Smooth muscle cell (in vitro differentiated cells): ENCODE data around the gene LENG8. TPM values are rescaled to one million over a fixed set of nuclear protein-coding genes. Genes with fewer than 3 reads are reported as not detected.
"Not testable (repeated sequence)": the region's sequence is repeated elsewhere in the genome, so short reads cannot be mapped to it uniquely, and the experiment has no call there.

Experiments used
- DNase-seq: peaks from one replicate; lab custom pipeline; 2025; ENCODE audit not compliant: unreplicated experiment; lab: John Stamatoyannopoulos, UW
- H2AFZ ChIP-seq: fragments of 200-600 bp; sonication (generic); 2 replicates; pipeline ENCODE4 v1.6.0; 2016; ENCODE audit warnings: antibody characterized with exemption, low read depth, mild to moderate bottlenecking
- H3F3A ChIP-seq: fragments of 200-600 bp; sonication (generic); 2 replicates; pipeline ENCODE4 v1.6.0; 2017; ENCODE audit warnings: antibody characterized with exemption, low read depth
- H3K27ac ChIP-seq: fragments of 200-600 bp; sonication (generic); 2 replicates; pipeline ENCODE4 v1.5.1; 2016; ENCODE audit warnings: low read depth, mild to moderate bottlenecking
- H3K27me3 ChIP-seq: fragments of 200-600 bp; sonication (generic); 2 replicates; pipeline ENCODE4 v1.6.1; 2016; ENCODE audit warnings: low read depth, mild to moderate bottlenecking
- H3K36me3 ChIP-seq: fragments of 200-600 bp; sonication (generic); 2 replicates; pipeline ENCODE4 v1.5.1; 2016; ENCODE audit warnings: low read depth
- H3K4me1 ChIP-seq: fragments of 200-600 bp; sonication (generic); 2 replicates; pipeline ENCODE4 v1.5.1; 2016; ENCODE audit warnings: low read depth
- H3K4me2 ChIP-seq: fragments of 200-600 bp; sonication (generic); 2 replicates; pipeline ENCODE4 v1.6.0; 2016; ENCODE audit warnings: mild to moderate bottlenecking
- H3K4me3 ChIP-seq: fragments of 200-600 bp; sonication (generic); 2 replicates; pipeline ENCODE4 v1.5.1; 2016; ENCODE audit warnings: mild to moderate bottlenecking
- H3K79me2 ChIP-seq: fragments of 200-600 bp; sonication (generic); 2 replicates; pipeline ENCODE4 v1.6.0; 2016; ENCODE audit warnings: low read depth, mild to moderate bottlenecking
- H3K9ac ChIP-seq: fragments of 200-600 bp; sonication (generic); 2 replicates; pipeline ENCODE4 v1.6.0; 2016; ENCODE audit warnings: low read depth
- H3K9me3 ChIP-seq: fragments of 200-600 bp; sonication (generic); replicated peaks from 2 replicates; pipeline ENCODE4 v1.5.1; 2016; ENCODE audit warnings: low read depth
- H4K20me1 ChIP-seq: fragments of 200-600 bp; sonication (generic); 2 replicates; pipeline ENCODE4 v1.6.0; 2016; ENCODE audit warnings: low read depth
- CTCF ChIP-seq: fragments of 200-600 bp; sonication (generic); IDR thresholded peaks from 2 replicates; pipeline ENCODE4 v1.5.1; 2017; ENCODE audit warnings: borderline replicate concordance, mild to moderate bottlenecking, antibody characterized with exemption; ENCODE audit not compliant: insufficient read depth, poor library complexity, severe bottlenecking
- WGBS: methylation state at CpG from one replicate; pipeline ENCODE4 v1.1.7; 2016; ENCODE audit warnings: low lambda C conversion rate; 5-methylcytosine and 5-hydroxymethylcytosine counted together
- polyA plus RNA-seq: library from polyadenylated mRNA; unstranded; fragments of >200 nt; fragmentation: Nextera tagmentation; extraction: Ambion mirVana; gene quantifications from 2 replicates; pipeline ENCODE4 v1.2.1, GENCODE V29; 2016
- total RNA-seq: library from RNA; depleted of rRNA; stranded (reverse); fragments of >200 nt; gene quantifications from 2 replicates; pipeline ENCODE4 v1.2.3, GENCODE V29; 2014

The LENG8 gene
- total and polyA plus RNA-seq, 2 experiments from 2014 or later = 27.6 to 32.9 TPM

GRCh38 chr19:54506079-54506478, 57.1 kb downstream of the LENG8 start:
- Histone ChIP-seq H4K20me1 (no peaks in the 10 kb centered on the region), H3K4me3 (no peak overlapping the region), H3K9me3 (no peaks in the 10 kb centered on the region), H3F3A (no peaks in the 10 kb centered on the region), H3K4me1 (no peaks in the 10 kb centered on the region), H3K27ac (no peak overlapping the region), H3K79me2 (no peaks in the 10 kb centered on the region), H3K4me2 (no peak overlapping the region), H3K36me3 (no peaks in the 10 kb centered on the region), H3K27me3 (no peaks in the 10 kb centered on the region), H3K9ac (no peak overlapping the region), H2AFZ (no peak overlapping the region)
- WGBS = 68% methylated on average over 10 of the region's 10 CpGs
- no peak for TF ChIP-seq CTCF
- DNase-seq = no peak

DNA sequence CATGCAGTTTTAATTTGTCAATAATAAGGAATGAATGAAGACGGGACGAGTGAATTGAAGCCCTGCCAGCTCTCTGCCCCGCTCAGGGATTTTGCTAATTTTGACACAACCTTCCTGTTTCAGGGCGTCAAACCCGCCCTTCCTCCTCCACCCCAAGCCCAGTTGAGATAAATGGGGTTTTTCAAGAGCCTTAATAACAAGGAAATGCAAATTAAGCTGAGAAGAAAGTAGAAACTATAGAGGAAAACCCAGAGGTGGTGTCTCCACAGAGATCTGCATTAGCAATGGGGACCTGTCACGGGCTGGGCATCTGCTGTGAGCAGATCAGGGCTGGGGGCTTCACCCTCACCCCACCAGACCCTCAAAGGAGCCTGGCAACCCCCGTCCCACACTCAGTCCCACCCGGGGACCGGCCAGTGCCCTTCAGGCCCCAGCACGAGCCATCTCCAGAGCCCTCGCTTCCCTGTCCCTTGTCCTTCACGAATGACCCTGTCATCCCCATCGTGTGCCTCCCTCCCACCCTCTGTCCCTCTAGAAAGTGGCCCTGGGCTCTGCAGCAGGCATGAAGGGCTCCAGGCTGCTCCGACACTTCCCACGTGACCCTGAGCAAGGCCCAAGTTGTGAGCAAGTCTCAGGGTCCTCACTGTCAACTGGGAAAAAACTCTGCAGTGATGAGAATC, 58.2 kb downstream of the LENG8 start:
- H3K4me1 ChIP-seq, H3K9me3 ChIP-seq: not testable (repeated sequence)
- 70% methylated on average over 9 of the region's 15 CpGs for WGBS

DNA sequence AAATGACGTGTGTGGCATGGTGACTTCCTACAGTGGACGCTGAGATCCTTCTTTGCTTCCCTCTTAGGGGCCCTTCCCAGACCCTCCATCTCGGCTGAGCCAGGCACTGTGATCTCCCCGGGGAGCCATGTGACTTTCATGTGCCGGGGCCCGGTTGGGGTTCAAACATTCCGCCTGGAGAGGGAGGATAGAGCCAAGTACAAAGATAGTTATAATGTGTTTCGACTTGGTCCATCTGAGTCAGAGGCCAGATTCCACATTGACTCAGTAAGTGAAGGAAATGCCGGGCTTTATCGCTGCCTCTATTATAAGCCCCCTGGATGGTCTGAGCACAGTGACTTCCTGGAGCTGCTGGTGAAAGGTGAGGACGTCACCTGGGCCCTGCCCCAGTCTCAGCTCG, 58.8 kb downstream of the LENG8 start:
- Histone ChIP-seq H3K4me3 (no peak overlapping the region), H3F3A (no peaks in the 10 kb centered on the region), H3K27me3 (no peaks in the 10 kb centered on the region), H3K4me1 (no peaks in the 10 kb centered on the region), H3K4me2 (no peak overlapping the region), H3K36me3 (no peaks in the 10 kb centered on the region), H3K27ac (no peak overlapping the region), H3K79me2 (no peaks in the 10 kb centered on the region), H3K9me3 (peaks cover 4% of the 10 kb centered on the region), H4K20me1 (no peaks in the 10 kb centered on the region), H3K9ac (no peak overlapping the region), H2AFZ (no peak overlapping the region)
- TF ChIP-seq CTCF = no peak
- DNase-seq = no peak
- WGBS = 79% methylated on average over 12 of the region's 12 CpGs

More for the DNA sequence above, 58.2 kb downstream of the LENG8 start:
- H3K36me3 ChIP-seq, H3K27ac ChIP-seq, DNase-seq, H3K27me3 ChIP-seq, H4K20me1 ChIP-seq, H2AFZ ChIP-seq, H3K4me3 ChIP-seq, H3F3A ChIP-seq, H3K79me2 ChIP-seq, H3K4me2 ChIP-seq, H3K9ac ChIP-seq: not testable (repeated sequence)

DNA sequence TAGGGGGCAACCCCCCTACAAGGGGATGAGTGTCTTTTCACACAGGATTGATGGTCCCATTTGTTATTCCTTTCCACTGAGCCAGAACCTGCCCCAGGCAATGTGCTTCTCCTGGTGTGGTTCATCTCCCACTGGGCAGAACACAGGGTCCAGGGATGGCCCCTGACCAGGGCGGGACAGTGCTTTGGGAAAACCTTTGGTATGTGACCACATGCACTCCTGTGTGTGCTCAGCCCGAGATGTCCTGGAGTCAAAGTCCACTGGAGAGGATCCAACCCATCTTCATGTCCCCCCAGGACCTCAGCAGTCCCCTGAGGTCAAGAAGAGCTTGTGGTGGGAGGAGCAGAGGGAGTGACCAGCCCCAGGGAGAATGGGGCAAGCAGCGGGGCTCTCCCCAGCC, 59.5 kb downstream of the LENG8 start:
- H3K79me2 ChIP-seq, DNase-seq, H3F3A ChIP-seq, H3K9me3 ChIP-seq, H2AFZ ChIP-seq, H3K4me2 ChIP-seq, H3K27me3 ChIP-seq, H3K4me3 ChIP-seq, H3K27ac ChIP-seq, H3K9ac ChIP-seq, H3K4me1 ChIP-seq, H3K36me3 ChIP-seq, H4K20me1 ChIP-seq: not testable (repeated sequence)
- 65% methylated on average over 2 of the region's 3 CpGs for WGBS

GRCh38 chr19:54509200-54509940, 60.4 kb downstream of the LENG8 start:
- not testable (repeated sequence) for H3K9me3 ChIP-seq, H3F3A ChIP-seq, H3K9ac ChIP-seq, H2AFZ ChIP-seq, H4K20me1 ChIP-seq, H3K79me2 ChIP-seq, H3K4me1 ChIP-seq, H3K27me3 ChIP-seq, H3K4me3 ChIP-seq, H3K36me3 ChIP-seq, H3K4me2 ChIP-seq, DNase-seq, H3K27ac ChIP-seq
- WGBS = 61% methylated on average over 16 of the region's 21 CpGs
